Caco-2 (cell line): ENCODE measurements around the gene HOXB3. TPM values are rescaled to one million over a fixed set of nuclear protein-coding genes. Genes with fewer than 3 reads are reported as not detected.

Experiments used
- BruUV-seq: library from RNA; stranded (reverse); fragments of 400-500 nt; replicated peaks from 2 replicates; lab custom pipeline; 2021; lab: Mats Ljungman, UMichigan
- CTCF ChIA-PET: fragments of 300-600 bp; sonication (Branson Sonifier 250); formaldehyde crosslinking; loops from one replicate; lab custom pipeline; 2022; ENCODE audit warnings: antibody characterized with exemption; lab: Charles Lee
- POLR2A ChIA-PET: fragments of 300-600 bp; sonication (Branson Sonifier 250); formaldehyde crosslinking; loops from one replicate; lab custom pipeline; 2022; ENCODE audit warnings: antibody characterized with exemption; lab: Charles Lee
- DNase-seq, 2 experiments: peaks; one replicate each; pipeline versions ENCODE4 v3.0.0 to v3.0.0-alpha.2; 2020 to 2022
- H3K27me3 ChIP-seq: replicated peaks from 2 replicates; pipeline ENCODE4 v1.6.0; 2011; ENCODE audit warnings: low read length; ENCODE audit not compliant: control insufficient read depth, insufficient read depth
- H3K36me3 ChIP-seq: 2 replicates; pipeline ENCODE4 v1.5.1; 2011; ENCODE audit warnings: low read length; ENCODE audit not compliant: control insufficient read depth, insufficient read depth
- H3K4me1 ChIP-seq: fragments of 250-450 bp; sonication (Bioruptor Pico); 2 replicates; pipeline ENCODE4 v1.5.1; 2020; ENCODE audit warnings: mild to moderate bottlenecking
- H3K4me3 ChIP-seq: 2 replicates; pipeline ENCODE4 v1.5.1; 2011; ENCODE audit warnings: low read depth, mild to moderate bottlenecking, control low read depth, low read length
- H3K9me3 ChIP-seq: fragments of 250-450 bp; sonication (Bioruptor Pico); 2 replicates; pipeline ENCODE4 v1.5.1; 2020; ENCODE audit warnings: mild to moderate bottlenecking, moderate library complexity
- H3K27ac Mint-ChIP-seq: one replicate; pipeline ENCODE4 v1.8.0; 2022; ENCODE audit warnings: mixed read lengths; ENCODE audit not compliant: unreplicated experiment
- H3K27me3 Mint-ChIP-seq: one replicate; pipeline ENCODE4 v1.8.0; 2022; ENCODE audit warnings: mixed read lengths; ENCODE audit not compliant: insufficient read depth, unreplicated experiment
- H3K36me3 Mint-ChIP-seq: one replicate; pipeline ENCODE4 v1.8.0; 2022; ENCODE audit warnings: mild to moderate bottlenecking, mixed read lengths; ENCODE audit not compliant: insufficient read depth, unreplicated experiment
- H3K4me1 Mint-ChIP-seq: one replicate; pipeline ENCODE4 v1.8.0; 2022; ENCODE audit warnings: low read depth, mixed read lengths; ENCODE audit not compliant: unreplicated experiment
- H3K4me3 Mint-ChIP-seq: one replicate; pipeline ENCODE4 v1.8.0; 2022; ENCODE audit warnings: mild to moderate bottlenecking, moderate library complexity, mixed read lengths; ENCODE audit not compliant: unreplicated experiment
- H3K9me3 Mint-ChIP-seq: one replicate; pipeline ENCODE4 v1.8.0; 2022; ENCODE audit warnings: mixed read lengths; ENCODE audit not compliant: unreplicated experiment
- intact Hi-C: fragments of 100-400 bp; cut with micrococcal nuclease; formaldehyde crosslinking; loops from one replicate; pipeline ENCODE4 v1.10.0; 2022; ENCODE audit not compliant: unreplicated experiment
- total RNA-seq: library from RNA; stranded (reverse); gene quantifications from 2 replicates; pipeline ENCODE4 v1.2.3, GENCODE V29; 2022
- TF ChIP-seq, protein P1 (sequence below), 2 experiments: fragments of 200-600 bp in 1 of 2; IDR thresholded peaks; 1 replicate in 1 of 2; 2 replicates in 1 of 2; pipeline versions ENCODE4 v1.5.1 to v1.8.0; 2011 to 2022; ENCODE audit warnings: antibody characterized with exemption in 1 of 2, control low read depth in 1 of 2, inconsistent platforms in 1 of 2, low read depth in 1 of 2, low read length in 1 of 2, mild to moderate bottlenecking in 1 of 2, moderate library complexity in 1 of 2; ENCODE audit not compliant: insufficient read depth in 1 of 2, severe bottlenecking in 1 of 2, unreplicated experiment in 1 of 2

Gene HOXB3
- total RNA-seq, 1 experiment from 2014 or later: 7.2 TPM

DNA sequence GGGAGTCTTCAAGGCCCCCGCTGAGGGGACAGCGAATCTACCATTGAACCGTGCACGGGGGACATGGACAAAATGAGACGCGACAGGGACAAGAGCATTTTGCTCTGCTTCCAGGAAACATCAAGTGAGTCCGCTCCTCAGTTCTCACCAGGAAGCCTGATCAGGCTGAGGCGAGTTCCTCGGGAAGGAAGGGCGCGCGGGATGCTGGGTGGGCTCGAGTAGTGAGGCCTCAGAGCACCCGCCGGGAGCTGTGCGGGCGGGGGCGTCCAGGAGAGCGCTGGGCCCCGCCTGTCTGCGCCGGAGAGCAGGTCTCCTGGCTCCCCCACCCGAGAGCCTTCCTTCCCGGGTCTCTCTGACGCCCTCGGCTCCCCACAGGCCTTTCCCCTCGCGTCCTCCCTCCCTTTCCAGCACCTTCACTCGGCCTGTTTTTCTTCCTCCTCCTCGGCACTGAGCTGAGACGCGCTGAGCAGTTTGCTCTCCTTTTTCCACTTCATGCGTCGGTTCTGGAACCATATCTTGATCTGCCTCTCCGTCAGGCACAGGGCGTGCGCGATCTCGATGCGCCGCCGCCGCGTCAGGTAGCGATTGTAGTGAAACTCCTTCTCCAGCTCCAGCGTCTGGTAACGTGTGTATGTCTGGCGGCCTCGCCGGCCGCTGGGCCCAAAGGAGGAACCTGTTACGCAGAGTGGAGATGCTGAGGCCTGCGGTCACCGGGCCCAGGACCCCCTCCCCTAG, 6.1 kb upstream of the HOXB3 start:
- no peaks in the 10 kb centered on the region for H3K36me3 Mint-ChIP-seq
- H3K4me1 Mint-ChIP-seq: peaks cover 32% of the 10 kb centered on the region
- no peak overlapping the region for H3K27ac Mint-ChIP-seq
- peaks cover 4% of the 10 kb centered on the region for H3K27me3 ChIP-seq
- H3K4me3 Mint-ChIP-seq: no peak overlapping the region
- intact Hi-C loops: no loop called here
- no TSS peak for BruUV-seq
- peaks cover 30% of the 10 kb centered on the region for H3K4me1 ChIP-seq
- no peaks in the 10 kb centered on the region for H3K9me3 Mint-ChIP-seq
- no peak overlapping the region for H3K4me3 ChIP-seq
- ChIA-PET POLR2A (interaction anchor here (0.6 kb wide), 1 partner anchor 548 kb away, joined by 3 read pairs; the partner anchor contains the start of gene NFE2L1), CTCF (interaction anchor here (0.7 to 1.3 kb wide), 3 partner anchors 9 to 197 kb away, joined by 3 to 4 read pairs (median 3); no protein-coding TSS in a partner anchor)
- TF ChIP-seq, protein P1, sequence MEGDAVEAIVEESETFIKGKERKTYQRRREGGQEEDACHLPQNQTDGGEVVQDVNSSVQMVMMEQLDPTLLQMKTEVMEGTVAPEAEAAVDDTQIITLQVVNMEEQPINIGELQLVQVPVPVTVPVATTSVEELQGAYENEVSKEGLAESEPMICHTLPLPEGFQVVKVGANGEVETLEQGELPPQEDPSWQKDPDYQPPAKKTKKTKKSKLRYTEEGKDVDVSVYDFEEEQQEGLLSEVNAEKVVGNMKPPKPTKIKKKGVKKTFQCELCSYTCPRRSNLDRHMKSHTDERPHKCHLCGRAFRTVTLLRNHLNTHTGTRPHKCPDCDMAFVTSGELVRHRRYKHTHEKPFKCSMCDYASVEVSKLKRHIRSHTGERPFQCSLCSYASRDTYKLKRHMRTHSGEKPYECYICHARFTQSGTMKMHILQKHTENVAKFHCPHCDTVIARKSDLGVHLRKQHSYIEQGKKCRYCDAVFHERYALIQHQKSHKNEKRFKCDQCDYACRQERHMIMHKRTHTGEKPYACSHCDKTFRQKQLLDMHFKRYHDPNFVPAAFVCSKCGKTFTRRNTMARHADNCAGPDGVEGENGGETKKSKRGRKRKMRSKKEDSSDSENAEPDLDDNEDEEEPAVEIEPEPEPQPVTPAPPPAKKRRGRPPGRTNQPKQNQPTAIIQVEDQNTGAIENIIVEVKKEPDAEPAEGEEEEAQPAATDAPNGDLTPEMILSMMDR (IDR thresholded peaks at IDR 0.05; ENCODE audit: insufficient read depth in 1 of 2, low read depth in 1 of 2, low read length in 1 of 2, severe bottlenecking in 1 of 2, unreplicated experiment in 1 of 2): no peak
- DNase-seq: no peak
- no peaks in the 10 kb centered on the region for H3K9me3 ChIP-seq
- peaks cover 18% of the 10 kb centered on the region for H3K27me3 Mint-ChIP-seq
- no peaks in the 10 kb centered on the region for H3K36me3 ChIP-seq

DNA sequence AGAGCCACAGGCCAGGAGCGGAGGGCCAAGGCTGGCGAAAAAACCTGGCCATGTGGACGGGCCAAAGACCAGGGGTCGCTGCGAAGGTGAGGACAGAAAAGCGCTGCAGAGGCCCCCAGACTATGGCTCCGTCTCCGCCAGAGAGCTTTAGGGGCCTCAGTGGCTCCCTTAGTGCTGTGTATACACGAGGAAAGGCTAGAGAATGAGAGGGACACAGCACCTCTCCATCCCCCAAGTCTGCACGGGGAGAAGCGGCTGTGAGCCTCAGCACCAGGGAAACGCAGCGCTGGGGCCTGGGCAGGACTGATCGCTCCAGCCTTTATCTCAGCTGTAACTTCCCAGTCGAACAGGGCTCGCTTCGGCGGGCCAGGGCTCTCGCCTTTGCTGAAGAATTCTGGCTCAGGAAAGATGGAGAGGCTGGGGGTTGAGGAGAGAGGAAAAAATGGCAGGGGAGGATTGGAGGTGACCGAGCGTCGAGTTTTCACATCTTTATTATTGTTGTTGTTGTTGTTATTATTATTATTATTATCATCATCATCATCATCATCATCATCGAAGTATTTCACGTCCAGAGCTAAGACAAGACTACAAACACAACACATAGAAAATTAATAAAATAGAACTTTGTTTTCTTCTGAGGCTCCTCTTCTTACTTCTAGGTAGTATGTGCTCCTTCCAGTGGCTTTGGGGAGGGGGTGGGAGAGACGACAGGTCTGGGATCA, 5.4 kb upstream of the HOXB3 start:
- H3K4me3 ChIP-seq: no peak overlapping the region
- H3K4me1 ChIP-seq: peaks cover 24% of the 10 kb centered on the region
- no peaks in the 10 kb centered on the region for H3K9me3 Mint-ChIP-seq
- H3K36me3 Mint-ChIP-seq: no peaks in the 10 kb centered on the region
- CTCF ChIA-PET: interaction anchor here (0.7 to 1.3 kb wide), 3 partner anchors 8 to 197 kb away, joined by 3 to 4 read pairs (median 3); no protein-coding TSS in a partner anchor
- H3K27me3 Mint-ChIP-seq: peaks cover 18% of the 10 kb centered on the region
- H3K27me3 ChIP-seq: peaks cover 4% of the 10 kb centered on the region
- H3K9me3 ChIP-seq: no peaks in the 10 kb centered on the region
- H3K36me3 ChIP-seq: no peaks in the 10 kb centered on the region
- H3K27ac Mint-ChIP-seq: no peak overlapping the region
- no TSS peak for BruUV-seq
- TF ChIP-seq, protein P1 (IDR thresholded peaks at IDR 0.05; ENCODE audit: insufficient read depth in 1 of 2, low read depth in 1 of 2, low read length in 1 of 2, severe bottlenecking in 1 of 2, unreplicated experiment in 1 of 2): no peak
- peaks cover 25% of the 10 kb centered on the region for H3K4me1 Mint-ChIP-seq
- DNase-seq: no peak
- POLR2A ChIA-PET: no interaction called here
- intact Hi-C loops: no loop called here
- H3K4me3 Mint-ChIP-seq: no peak overlapping the region

GRCh38 chr17:48594538-48595277, 4.7 kb upstream of the HOXB3 start:
- CTCF ChIA-PET: no interaction called here
- no peaks in the 10 kb centered on the region for H3K9me3 ChIP-seq
- Mint-ChIP-seq H3K4me1 (peaks cover 18% of the 10 kb centered on the region), H3K27ac (no peak overlapping the region), H3K27me3 (peaks cover 20% of the 10 kb centered on the region), H3K9me3 (no peaks in the 10 kb centered on the region), H3K36me3 (no peaks in the 10 kb centered on the region), H3K4me3 (no peak overlapping the region)
- intact Hi-C loops: no loop called here
- H3K4me1 ChIP-seq: peaks cover 24% of the 10 kb centered on the region
- TF ChIP-seq, protein P1 (IDR thresholded peaks at IDR 0.05; ENCODE audit: insufficient read depth in 1 of 2, low read depth in 1 of 2, low read length in 1 of 2, severe bottlenecking in 1 of 2, unreplicated experiment in 1 of 2): no peak
- peaks cover 4% of the 10 kb centered on the region for H3K27me3 ChIP-seq
- no peak overlapping the region for H3K4me3 ChIP-seq
- H3K36me3 ChIP-seq: no peaks in the 10 kb centered on the region
- no peak for DNase-seq
- POLR2A ChIA-PET: no interaction called here
- BruUV-seq: no TSS peak
